HG03135 (cell line): ENCODE measurements around the gene VWA5B1.

Experiments used
- ATAC-seq: cut with Tn5 transposase; IDR thresholded peaks from one replicate; pipeline ENCODE4 v1.9.1; 2021; ENCODE audit warnings: mild to moderate bottlenecking, moderate library complexity; ENCODE audit not compliant: unreplicated experiment

VWA5B1 gene

DNA sequence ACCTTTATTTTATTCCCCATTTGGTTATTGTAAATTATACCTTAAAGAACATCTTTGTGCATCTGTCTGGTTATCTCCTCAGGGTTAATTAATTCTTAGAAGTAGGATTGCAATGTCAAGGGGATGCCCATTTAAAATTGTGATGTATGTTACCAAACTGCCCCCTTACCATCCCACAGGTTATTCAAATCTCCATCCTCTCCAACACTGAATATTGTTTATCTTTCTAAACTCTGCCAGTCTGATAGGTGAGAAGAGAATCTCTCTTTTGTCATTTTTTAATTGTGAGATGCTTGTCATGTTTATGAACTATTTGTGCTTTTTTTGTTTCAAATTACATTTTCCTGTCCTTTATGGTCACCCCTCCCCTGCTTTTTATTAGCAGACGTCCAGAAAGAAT lies 55.8 kb downstream of the VWA5B1 start:
- ATAC-seq: no peak

DNA sequence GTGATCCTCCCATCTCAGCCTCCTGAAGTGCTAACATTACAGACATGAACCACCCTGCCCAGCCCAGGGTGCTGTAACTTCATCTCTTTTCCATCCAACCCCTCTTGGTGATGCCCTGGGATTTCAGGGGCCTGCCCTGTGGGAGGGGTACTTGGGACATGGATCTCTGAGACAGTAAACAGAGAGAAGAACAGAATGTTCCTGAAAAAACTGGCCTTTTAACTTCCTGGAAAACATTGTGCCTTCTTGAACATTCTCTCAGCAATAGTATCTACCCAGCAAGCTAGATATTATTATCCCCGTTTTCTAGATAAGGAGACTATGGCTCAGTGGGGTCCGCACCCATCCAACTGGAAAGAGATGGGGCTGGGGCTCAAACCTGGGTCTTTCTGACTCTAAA lies 57.0 kb downstream of the VWA5B1 start:
- no peak for ATAC-seq

DNA sequence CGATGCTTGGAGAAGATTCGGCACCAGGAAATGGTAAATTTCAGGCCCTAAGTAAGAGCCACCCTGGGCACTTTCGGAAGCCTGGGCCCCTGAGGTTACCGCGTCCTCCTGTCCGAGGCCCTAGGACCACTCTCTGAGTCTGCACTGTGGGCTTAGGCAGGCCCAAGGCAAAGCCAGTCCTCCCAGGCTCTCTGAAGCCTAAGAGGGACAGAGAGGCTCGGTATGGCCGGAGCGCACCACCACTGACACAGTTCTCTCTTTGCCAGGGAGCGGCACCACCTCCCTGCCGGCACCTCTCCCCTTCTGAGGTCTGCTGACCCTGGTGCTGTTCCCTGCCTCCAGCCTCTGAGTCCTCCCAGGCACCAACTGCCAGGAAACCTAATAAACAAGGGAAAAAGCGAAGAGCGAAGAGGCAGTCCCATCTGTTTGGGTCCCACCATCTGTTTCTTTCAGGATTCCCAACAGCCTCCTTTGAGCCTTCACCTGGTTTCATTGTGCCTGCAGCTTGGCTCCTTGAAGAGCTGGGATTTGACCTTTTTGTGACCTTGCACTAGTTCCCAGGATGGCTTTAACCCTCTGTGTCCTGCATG lies 57.7 kb downstream of the VWA5B1 start:
- no peak for ATAC-seq

DNA sequence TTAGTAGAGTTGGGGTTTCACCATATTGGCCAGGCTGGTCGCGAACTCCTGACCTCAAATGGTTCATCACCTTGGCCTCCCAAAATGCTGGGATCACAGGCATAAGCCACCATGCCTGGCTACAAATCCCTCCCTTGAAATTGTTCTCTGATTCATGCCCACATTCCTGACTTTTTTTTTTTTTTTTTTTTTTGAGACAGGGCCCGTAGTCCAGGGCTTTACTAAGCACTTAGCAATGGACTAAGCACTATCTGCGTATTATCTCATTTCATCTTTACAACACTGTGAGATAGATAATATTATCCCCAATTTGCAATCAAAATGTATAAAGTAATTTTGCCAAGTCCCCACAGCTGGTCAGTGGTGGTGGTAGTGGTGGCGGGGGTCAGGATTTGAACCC lies 58.9 kb downstream of the VWA5B1 start:
- ATAC-seq: no peak

DNA sequence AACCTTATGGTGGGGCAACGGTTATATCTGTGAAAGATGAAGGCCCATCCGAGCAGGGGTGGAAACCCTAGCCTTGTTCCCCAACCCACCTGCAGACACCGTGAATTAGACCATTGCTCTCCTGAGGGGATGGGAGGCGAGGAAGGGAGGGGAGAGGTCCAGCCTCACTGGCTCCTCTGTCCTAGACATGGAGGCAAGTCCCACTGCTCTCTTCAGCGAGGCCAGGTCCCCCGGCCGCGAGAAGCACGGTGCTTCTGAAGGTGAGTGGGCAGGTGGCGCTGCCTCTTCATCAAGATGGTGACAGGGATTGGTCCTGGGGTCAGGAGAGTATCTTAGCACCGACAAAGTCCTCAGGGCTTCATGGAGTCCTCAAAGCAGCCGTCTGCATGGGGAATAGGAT lies 59.3 kb downstream of the VWA5B1 start:
- no peak for ATAC-seq

DNA sequence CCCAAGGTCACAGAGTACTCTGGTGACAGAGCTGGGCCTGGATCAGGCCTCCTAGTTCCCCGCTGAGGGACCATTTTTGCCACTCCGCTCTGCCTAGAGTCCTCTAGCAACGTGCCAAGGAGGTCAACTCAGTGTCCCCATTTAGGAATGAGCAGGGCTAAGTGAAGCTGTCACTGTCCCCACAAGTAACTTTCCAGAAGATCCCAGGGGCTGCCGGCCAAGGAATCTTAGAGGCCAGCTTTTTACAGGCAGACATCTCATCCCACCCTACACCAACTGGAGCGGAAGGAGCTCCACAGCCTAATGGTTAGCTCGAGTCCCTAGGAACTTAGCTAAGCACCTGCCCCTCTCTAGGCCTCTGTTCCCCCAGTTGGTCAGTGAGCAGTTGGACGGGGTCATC lies 59.7 kb downstream of the VWA5B1 start:
- no peak for ATAC-seq

DNA sequence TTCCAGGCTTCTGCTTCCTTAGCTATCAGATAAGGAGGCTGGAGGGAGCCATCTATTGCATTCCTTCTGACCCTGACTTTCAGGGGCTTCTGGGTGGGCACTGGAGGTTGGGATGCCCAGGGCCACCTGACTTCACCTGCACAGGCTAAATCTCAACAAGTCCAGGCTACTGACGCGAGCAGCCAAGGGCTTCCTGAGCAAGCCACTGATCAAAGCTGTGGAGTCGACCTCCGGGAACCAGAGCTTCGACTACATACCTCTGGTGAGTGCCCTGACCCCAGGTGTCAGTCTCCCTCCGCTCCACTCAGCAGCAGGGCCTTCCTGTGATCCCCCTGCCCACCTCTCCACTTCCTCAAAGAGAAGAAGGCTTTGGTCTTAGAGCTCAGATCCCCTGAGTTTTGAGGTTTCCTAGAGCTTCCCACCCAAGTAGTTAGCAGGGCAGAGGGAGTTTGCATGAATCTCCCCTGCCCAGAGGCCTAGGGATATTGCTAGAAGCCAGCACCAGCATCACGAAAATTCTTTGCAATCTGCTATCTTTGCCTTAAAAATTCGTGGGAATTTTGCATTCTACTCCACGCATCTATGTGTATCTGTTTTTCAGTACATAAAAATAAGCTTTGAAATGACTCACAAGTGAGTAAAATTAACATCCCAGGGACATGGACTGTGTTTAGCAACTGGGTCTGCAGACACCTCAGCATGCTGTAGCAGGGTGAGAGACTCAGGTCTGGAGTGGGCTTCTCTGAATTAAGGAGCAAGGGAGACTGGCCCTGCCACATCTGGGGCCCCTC lies 61.4 kb downstream of the VWA5B1 start:
- no peak for ATAC-seq

DNA sequence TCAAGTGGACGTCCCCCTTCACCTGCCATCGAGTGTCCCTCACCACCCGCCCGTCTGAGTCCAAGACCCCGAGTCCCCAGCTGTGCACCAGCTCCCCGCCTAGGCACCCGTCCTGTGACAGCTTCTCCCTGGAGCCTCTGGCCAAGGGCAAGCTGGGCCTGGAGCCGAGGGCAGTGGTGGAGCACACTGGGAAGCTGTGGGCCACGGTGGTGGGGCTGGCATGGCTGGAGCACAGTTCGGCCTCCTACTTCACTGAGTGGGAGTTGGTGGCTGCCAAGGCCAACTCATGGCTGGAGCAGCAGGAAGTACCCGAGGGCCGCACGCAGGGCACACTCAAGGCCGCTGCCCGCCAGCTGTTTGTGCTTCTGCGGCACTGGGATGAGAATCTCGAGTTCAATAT lies 63.2 kb downstream of the VWA5B1 start:
- ATAC-seq: no peak

DNA sequence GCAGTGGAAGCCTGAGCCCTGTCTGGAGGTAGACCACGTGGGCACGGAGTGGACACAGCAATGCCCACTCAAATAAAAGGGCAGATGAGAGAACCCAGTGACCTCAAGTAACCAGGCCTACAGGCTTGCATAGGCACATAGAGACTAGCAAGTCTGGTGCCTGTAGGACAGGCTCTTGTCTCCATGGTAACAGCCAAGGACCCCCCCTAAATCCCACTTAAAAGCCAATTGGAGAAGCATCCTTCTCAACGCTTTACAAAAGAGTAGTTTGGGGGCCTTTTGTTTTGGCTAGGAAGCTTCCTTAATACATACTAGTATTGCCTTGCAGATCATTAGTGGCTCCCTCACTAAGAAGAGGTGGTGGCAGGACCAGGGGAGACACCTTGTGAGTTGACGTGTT lies 63.9 kb downstream of the VWA5B1 start:
- ATAC-seq: no peak

DNA sequence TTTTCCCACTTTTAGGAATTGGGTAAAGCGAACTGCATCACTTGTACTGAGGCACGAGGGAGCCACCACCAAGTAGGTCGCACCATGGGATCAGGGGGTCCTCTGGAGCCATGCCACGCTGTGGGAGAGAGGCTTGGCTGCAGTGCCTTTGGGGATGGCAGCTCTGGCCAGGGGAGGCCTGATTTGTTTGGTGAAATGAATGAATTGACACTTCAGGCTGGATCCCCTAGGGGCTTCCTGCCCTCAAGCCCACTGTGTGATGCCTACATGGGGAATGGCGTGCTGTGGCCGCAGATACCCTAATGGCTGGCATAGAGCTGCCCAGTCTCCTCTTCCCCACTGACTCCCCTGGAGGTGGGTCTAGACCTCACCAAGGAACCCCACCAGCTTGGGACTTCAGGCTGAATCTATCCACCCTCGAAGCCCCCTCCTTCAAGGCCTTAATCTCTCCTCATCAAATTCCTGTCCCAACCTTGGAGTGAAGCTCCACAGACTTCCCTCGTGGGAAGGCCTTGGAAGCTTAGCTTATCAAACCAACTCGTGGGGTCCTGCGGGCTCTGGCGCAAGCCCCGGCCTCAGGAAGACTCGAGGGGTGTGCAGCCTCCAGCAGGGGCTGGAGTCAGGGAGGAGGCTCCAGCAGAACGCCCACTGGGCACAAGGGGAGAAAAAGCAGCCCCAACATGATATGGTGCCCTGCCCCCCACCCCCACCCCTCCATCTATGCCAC lies 64.6 kb downstream of the VWA5B1 start:
- ATAC-seq: no peak

DNA sequence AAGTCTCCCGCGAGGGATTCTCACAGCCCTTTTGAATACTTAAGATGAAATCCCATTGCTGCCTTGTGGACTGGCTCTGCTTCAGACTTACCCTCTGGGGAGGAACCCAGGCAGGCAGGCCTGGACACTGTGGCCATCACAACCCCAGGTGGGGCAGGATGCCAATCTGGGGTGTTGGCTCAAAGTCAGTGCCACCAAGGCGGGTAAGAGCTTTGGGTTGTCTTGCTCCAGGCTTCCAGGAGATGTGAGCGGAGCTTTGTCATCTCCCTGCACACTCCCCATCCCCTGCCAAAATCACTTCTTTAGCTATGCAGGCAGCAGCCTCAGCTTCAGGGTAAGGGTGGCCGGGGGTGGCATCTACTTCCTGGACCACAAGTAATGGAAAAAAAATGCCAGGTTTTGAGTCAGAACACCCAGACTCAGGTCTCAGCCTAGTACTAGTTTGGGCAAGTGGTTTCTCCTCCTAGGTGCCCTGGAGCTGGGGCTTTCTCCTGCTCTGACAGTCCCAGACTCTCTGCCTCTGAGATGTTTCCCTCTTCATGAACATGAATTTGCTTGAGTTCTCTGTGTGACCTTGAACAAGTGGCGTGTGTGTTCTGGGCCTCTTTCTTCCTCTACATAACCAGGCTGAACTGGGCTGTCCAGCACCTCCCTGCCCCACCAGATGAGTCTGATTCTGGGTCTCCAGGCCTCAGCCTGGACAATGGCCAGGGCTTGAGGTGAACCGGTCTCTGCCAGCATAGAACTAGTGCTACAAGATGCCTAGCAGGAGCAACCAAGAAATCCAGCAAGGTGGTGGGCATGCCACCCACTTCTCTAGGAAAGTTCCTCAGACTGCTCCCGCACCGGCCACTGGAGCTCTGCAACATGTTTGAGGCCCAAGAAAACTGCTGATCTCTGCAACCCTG lies 65.4 kb downstream of the VWA5B1 start:
- ATAC-seq: no peak

DNA sequence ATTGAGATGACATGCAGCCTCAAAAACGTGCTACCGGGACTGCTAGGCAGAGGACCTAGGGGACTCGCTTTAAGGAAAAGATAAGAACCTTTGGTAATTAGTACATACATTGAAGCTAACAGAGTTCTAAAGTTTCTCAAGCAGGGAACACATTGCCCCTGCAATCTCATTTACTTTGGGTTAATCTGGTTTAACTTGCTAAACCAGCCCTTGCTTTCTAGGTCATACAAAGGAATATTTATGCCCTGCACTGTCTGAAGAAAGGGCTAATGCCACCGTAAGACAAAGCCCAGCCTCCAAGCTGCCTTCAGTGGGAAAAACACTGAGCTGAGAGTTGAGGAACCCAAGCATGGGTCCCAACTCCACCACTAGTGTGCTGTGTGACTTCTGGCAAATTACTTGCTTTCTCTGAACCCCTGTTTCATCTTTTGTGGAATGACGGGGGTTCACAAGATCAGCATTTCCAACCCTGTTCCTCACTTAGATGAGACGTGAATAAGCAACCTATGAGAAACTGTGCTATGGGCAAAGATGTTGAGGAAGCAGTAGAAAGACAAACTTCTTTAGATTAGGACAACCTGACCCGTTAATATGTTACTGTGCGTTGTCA lies 66.3 kb downstream of the VWA5B1 start:
- ATAC-seq: no peak

DNA sequence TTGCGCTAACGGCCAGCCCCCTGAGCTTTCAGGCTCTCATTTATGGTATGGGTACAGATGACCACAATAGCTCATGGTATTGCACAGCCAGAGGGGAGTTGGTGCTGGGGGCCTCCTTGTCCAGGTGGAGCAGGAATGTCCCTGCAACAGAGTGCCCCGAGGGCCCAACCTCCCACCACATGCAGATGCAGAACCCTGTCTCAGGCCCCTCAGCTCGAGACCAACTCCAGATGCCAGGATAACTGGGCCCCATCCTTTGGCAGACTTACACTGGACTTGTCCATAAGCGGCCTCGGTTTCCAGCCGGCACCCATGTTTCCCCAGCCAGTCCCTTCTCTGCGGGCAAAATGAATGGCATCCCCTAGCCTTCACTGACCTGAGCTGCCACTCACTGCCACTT lies 67.1 kb downstream of the VWA5B1 start:
- no peak for ATAC-seq

DNA sequence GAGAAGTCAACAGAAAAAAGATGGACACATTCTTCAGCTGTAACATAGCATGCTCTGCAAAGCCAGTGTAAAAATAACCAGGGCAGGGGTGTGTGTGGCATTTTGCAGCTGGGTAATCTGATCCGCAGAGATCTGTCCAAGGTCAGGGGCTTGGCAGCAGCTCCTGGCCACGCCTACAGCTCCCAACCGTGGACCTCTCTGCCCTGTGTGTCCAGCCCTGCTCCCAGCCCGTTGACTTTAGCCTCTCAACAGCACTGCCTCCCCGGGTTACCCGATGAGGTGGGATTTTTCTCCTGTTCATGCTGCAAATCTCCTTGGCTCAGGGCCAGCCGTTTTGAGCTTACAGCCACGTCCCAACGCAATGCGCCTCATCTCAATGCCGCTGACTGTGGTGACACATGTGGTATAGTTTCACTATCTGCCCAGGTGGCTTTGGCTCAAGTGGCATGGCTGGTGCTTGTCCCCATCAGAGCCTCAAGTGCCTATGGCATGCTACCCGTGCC lies 68.1 kb downstream of the VWA5B1 start:
- ATAC-seq: no peak

DNA sequence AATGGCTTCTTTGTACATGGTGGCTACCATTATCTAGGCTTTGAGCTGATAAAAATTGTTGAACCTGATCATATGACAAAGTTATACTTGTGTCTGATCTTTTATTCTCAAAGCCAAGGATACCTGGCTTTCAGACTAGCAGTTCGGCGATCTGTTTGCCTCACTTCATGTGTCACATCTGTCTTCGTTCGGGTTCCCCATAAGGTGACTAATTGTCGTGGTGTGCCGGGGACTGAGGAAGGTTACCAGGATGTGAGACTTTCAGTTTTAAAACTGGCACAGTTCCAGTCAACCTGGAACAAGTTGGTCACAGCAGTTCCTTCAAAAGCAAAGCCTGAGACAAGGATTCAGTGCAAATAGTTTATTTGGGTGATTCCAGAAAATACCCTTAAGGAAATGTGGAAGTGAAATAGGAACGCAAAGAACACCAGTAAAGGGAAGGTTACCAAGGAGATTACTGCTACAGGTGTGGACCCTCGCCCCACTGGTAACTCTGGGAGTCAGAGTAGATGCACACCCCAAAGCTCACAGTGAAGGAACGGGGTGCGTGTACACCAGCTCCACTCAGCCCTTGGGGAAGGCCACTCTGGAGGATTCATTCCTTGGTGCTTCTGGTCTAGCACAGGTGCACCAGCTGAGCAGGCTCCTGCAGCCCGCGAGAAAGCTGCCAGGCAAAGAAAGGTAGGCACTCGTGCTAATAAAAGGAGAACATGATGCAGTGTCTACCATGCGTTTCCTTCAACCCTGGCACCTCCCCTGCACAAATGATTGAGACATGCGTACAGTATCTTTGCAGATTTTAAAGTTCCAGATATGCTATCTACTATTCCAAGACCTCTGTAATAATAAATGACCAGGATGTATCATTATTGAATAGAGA lies 69.0 kb downstream of the VWA5B1 start:
- no peak for ATAC-seq

DNA sequence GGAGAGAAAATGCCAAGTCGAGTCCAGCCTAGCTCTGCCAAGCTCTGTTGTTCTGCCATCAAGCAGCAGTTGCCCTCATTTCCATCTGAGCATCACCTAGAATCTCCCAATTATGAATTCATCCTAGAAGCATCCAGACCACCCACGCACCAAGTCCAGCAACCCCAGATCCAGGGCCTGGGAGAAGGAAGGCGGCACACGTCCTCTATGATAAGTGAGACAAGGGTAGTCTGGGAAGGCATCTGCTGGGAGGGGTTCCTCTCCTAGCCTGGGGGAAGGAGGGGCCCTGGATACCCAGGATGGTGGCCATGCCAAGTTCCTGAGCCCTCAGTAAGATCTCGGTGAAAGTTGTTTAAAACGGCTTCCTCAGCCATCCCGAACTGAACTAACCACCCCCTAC lies 70.7 kb downstream of the VWA5B1 start:
- ATAC-seq: no peak

DNA sequence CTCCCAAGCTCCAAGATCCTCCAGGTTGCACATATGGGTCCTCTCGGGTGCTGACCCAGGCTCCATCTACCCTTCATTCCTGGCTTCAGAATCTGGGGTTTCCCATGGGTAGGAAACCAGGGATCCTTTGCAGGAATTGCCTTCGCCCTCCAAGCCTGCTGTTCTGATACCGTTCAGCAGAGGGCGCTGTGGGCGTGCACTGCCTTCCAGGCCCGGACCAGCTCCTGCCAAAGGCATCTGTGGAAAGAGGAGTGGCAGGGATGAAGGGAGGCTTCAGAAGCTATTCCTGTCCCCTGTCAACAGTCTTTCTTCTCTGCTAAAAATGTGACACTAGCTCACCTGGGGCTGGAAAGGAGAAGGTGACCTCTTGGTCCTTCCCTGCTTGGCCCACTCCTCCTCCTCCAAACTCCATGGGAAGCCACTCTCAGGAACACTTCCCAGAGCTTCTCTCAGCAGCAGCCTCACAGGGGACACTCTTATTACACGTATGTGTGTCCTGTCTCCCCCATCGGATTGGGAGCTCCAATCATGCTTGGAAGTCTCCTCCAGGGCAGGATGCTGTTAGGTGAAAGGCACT lies 71.2 kb downstream of the VWA5B1 start:
- ATAC-seq: no peak

DNA sequence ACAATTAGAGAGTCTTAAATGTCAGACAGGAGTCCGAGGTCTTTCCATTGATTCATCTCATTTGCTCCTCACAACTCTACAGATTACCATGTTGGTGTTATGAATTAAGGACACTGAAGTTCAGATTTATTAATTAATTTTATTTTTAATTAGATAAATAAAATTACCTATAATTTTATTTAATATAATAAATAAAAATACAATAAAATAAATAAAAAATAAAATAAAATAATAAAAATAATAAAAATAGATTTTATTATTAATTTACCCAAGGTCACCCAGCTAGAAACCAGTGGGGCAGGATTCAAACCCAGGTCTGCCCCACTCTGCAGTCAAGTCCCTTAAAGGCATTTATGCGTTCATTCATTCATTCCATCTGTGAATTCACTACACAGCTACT lies 72.2 kb downstream of the VWA5B1 start:
- ATAC-seq: no peak

DNA sequence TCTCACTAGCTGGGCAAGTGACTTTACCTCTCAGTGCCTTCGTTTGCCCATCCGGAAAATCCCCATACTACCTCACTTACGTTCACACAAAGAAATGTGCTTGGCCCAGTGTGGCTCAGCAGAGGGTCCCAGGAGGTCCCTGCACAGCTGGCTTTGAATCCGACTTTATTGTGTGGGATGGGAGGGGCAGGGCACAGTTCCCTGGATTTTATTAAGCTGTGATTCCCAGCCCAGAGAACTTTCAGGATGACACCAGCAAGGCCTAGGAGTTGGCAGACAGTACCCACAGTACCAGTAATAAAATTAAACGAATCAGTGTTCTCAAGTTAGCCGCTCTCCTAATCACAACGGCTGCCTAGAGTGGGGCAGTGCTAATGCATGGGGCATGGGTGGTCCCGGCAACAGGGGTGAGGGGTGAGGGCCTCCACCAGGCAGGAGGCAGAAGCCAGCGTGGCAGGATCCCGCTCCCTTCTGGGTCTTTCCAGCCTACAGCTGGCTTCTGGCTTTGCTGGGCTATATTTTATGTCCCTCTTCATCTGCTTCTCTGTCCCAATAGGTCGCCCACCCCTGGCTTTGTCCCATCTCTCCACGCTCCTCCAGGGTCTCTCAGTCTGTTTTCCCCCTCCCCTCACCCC lies 74.9 kb downstream of the VWA5B1 start:
- no peak for ATAC-seq
